HG03520 (cell line): ENCODE results near the gene MGAT3.
"Not testable (repeated sequence)": the region's sequence is repeated elsewhere in the genome, so short reads cannot be mapped to it uniquely, and the experiment has no call there.

Experiments used
- ATAC-seq: cut with Tn5 transposase; IDR thresholded peaks from one replicate; pipeline ENCODE4 v1.9.1; 2021; ENCODE audit warnings: mild to moderate bottlenecking, moderate library complexity; ENCODE audit not compliant: unreplicated experiment

MGAT3 gene

GRCh38 chr22:39456522-39457197 is at the start of gene MGAT3:
TSS of gene MGAT3 (plus strand) at chr22:39457012. CDS start at chr22:39487348, 30,336 bp downstream.
- ATAC-seq = no peak

GRCh38 chr22:39408173-39408572 is 48.6 kb upstream of the MGAT3 start:
- no peak for ATAC-seq

- ATAC-seq = no peak
These were observed 48.0 kb upstream of the MGAT3 start for GRCh38 chr22:39408807-39409206.

GRCh38 chr22:39409516-39410029 is 47.2 kb upstream of the MGAT3 start:
- ATAC-seq = no peak

- ATAC-seq = no peak
These were observed 46.5 kb upstream of the MGAT3 start for GRCh38 chr22:39410264-39410663.

GRCh38 chr22:39411828-39412365 is 44.9 kb upstream of the MGAT3 start:
- ATAC-seq = not testable (repeated sequence)

GRCh38 chr22:39413204-39413603 is 43.6 kb upstream of the MGAT3 start:
- ATAC-seq = not testable (repeated sequence)

- ATAC-seq = no peak
These were observed 42.4 kb upstream of the MGAT3 start for GRCh38 chr22:39414377-39414776.

GRCh38 chr22:39414886-39415285 is 41.9 kb upstream of the MGAT3 start:
- no peak for ATAC-seq

- no peak for ATAC-seq
These were observed 41.3 kb upstream of the MGAT3 start for GRCh38 chr22:39415506-39415905.

- ATAC-seq = no peak
These were observed 40.5 kb upstream of the MGAT3 start for GRCh38 chr22:39416319-39416718.

GRCh38 chr22:39417641-39418040 is 39.2 kb upstream of the MGAT3 start:
- no peak for ATAC-seq

GRCh38 chr22:39418696-39419095 is 38.1 kb upstream of the MGAT3 start:
- no peak for ATAC-seq

- ATAC-seq = no peak
These were observed 37.7 kb upstream of the MGAT3 start for GRCh38 chr22:39419096-39419495.

- ATAC-seq = no peak
These were observed 36.9 kb upstream of the MGAT3 start for GRCh38 chr22:39419911-39420310.

- ATAC-seq = no peak
These were observed 35.1 kb upstream of the MGAT3 start for GRCh38 chr22:39421691-39422090.

- ATAC-seq = no peak
These were observed 34.7 kb upstream of the MGAT3 start for GRCh38 chr22:39422101-39422500.

- ATAC-seq = no peak
These were observed 34.1 kb upstream of the MGAT3 start for GRCh38 chr22:39422721-39423120.

- ATAC-seq = no peak
These were observed 32.8 kb upstream of the MGAT3 start for GRCh38 chr22:39423976-39424375.

GRCh38 chr22:39426380-39427043 is 30.3 kb upstream of the MGAT3 start:
- no peak for ATAC-seq

- ATAC-seq = no peak
These were observed 28.8 kb upstream of the MGAT3 start for GRCh38 chr22:39427751-39428596.
